H54 (cell line): ENCODE measurements around the gene ARL6IP6.
"Not testable (repeated sequence)": the region's sequence is repeated elsewhere in the genome, so short reads cannot be mapped to it uniquely, and the experiment has no call there.

Experiments
- DNase-seq: peaks from one replicate; pipeline ENCODE4 v3.0.0; 2011; ENCODE audit warnings: low spot score, mixed read lengths; ENCODE audit not compliant: insufficient read length
- FAIRE-seq: peaks from 3 replicates; lab custom pipeline; 2011; peaks lifted over from hg19 to GRCh38; lab: Jason Lieb, UNC
- POLR2A ChIP-seq: IDR thresholded peaks from 2 replicates; pipeline ENCODE4 v1.6.1; 2011; ENCODE audit warnings: low read depth, mild to moderate bottlenecking, low read length

ARL6IP6 gene

DNA sequence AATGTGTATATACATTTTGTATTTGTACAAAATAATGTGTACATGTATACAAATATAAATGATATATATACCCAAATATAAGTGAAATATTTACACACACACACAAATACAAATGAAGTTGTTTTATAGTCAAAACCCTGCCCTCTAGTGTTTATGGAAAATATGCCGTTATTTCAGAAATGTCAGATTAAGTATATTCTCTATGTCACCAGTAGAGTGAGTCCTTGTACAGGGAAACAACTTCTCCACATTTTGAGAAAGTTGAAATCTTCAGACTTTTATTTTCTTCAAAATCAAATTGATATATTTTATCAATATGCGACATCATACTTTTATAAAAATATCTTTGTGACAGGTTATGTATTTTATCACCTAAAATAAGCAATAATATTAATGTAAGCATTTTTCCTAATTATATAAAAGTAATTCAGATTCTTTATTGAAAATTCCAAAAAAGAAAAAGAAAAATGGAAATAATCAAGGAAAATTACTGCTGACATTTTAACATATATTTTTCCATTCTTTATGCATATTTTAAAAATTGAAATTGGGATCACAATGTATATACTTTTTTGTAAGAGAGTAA lies 22.4 kb downstream of the ARL6IP6 start:
- DNase-seq (no peak), FAIRE-seq (no peak)
- no peak for TF ChIP-seq POLR2A

- no peak for TF ChIP-seq POLR2A
- no peak for DNase-seq
- FAIRE-seq = no peak
Observed at GRCh38 chr2:152743002-152743401, 24.6 kb downstream of the ARL6IP6 start.

GRCh38 chr2:152747751-152748150 lies 29.3 kb downstream of the ARL6IP6 start:
- not testable (repeated sequence) for FAIRE-seq, DNase-seq

DNA sequence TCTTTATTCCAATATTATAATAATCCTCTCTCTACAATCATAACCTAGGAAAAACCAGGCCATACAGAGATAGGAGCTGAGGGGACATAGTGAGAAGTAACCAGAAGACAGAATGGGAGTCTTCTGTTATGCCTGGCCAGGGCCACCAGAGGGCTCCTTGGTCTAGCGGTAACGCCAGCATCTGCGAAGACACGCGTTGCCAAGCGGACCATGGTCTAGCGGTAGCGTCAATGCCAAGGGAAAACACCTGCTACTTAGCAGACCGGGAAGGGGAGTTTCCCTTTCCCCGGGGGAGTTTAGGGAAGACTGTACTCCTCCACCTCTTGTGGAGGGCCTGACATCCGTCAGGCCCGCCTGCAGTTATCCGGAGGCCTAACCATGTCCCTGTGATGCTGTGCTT lies 36.6 kb downstream of the ARL6IP6 start:
- no peak for TF ChIP-seq POLR2A
- DNase-seq (no peak), FAIRE-seq (no peak)

- TF ChIP-seq POLR2A = no peak
- FAIRE-seq (no peak), DNase-seq (no peak)
Observed at GRCh38 chr2:152759290-152760072, 41.1 kb downstream of the ARL6IP6 start.

DNA sequence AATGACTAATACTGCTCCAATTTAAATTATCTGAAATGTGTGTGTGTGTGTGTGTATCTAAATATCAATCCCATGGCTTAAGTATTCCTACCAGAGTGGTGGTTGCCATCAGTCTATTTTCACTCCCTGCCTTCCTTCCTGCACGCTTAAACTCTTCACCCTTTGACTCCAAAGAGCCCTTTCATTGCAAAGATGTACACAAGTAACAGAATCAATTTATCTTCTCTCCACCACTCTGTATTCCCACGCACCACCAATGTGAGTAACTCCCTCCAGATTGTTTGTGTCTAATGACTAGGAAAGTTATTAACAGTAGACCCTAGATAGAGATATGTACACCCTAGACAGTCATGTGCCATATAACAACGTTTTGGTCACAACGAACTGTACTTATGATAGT lies 42.8 kb downstream of the ARL6IP6 start:
- FAIRE-seq = no peak
- TF ChIP-seq POLR2A = no peak
- DNase-seq = no peak

DNA sequence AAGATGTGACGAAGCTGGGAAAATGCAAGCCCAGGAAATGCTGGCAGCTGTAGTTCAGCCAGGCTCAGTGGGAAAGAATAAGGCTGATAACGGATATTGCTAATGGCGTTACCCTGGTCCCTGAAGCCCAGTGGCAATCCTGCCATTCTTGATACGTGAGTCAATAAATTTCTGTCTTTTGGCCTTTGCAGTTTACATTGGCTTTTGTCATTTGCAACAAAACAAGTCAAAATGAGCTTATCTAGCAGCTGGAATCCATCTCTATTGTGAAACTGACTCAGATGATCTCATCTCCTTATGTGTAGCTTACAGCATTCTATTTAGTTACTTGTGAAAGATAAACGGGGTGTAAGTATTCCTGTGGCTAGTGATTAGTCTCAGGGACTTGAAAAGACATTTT lies 43.8 kb downstream of the ARL6IP6 start:
- DNase-seq (no peak), FAIRE-seq (no peak)
- no peak for TF ChIP-seq POLR2A

DNA sequence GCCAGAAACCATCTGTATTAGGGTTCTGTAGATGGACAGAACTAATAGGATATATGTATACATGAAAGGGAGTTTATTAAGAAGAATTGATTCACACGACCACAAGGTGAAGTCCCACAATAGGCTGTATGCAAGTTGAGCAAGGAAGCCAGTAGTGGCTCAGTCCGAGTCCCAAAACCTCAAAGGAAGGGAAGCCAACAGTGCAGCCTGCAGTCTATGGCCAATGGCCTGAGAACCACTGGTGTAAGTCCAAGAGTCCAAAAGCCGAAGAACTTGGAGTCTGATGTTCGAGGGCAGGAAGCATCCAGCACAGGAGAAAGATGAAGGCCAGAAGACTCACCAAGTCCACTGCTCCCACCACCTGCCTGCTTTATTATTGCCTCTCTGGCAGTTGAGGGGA lies 44.8 kb downstream of the ARL6IP6 start:
- not testable (repeated sequence) for FAIRE-seq, DNase-seq

DNA sequence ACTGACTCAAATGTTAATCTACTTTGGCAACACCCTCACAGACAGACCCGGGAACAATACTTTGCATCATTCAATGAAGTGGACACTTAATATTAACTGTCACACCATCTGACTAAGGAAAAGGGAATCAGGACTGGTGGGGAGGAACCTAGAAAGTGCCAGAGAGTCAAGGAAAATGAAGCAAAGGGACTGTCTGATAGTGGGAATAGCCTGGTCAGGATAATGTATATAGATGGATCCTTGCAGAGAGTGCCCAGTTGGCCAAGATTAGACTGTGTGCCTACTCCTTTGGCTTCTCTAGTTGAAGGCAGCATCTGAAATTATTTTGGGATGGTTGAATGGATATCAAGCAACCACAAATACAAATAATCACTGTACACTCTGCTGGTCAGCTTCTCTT lies 45.2 kb downstream of the ARL6IP6 start:
- no peak for FAIRE-seq
- DNase-seq = no peak
- no peak for TF ChIP-seq POLR2A

GRCh38 chr2:152766928-152767327 lies 48.5 kb downstream of the ARL6IP6 start:
- FAIRE-seq (no peak), DNase-seq (no peak)
- no peak for TF ChIP-seq POLR2A

- FAIRE-seq = no peak
Observed at GRCh38 chr2:152781175-152781574, 62.8 kb downstream of the ARL6IP6 start.

GRCh38 chr2:152782171-152782570 lies 63.8 kb downstream of the ARL6IP6 start:
- FAIRE-seq = no peak
- DNase-seq = no peak
- TF ChIP-seq POLR2A = no peak

More at GRCh38 chr2:152781175-152781574, 62.8 kb downstream of the ARL6IP6 start:
- no peak for DNase-seq
- TF ChIP-seq POLR2A = no peak

DNA sequence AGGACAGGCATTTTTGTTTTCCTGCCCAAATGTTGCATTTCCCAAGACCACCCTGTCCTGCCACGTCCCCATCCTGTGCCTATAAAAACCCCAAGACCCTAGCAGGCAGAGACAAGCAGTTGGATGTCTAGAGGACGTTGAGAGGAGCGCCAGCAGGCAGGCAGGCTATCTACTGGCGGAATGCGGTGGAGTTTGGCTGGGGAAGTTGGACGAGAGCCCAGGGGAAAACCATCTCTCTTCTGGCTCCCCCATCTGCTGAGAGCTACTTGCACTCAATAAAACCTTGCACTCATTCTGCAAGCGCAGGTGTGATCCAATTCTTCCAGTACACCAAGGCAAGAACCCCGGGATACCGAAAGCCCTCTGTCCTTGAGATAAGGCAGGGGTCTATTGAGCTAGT lies 72.5 kb downstream of the ARL6IP6 start:
- no peak for FAIRE-seq
- no peak for TF ChIP-seq POLR2A
- no peak for DNase-seq

DNA sequence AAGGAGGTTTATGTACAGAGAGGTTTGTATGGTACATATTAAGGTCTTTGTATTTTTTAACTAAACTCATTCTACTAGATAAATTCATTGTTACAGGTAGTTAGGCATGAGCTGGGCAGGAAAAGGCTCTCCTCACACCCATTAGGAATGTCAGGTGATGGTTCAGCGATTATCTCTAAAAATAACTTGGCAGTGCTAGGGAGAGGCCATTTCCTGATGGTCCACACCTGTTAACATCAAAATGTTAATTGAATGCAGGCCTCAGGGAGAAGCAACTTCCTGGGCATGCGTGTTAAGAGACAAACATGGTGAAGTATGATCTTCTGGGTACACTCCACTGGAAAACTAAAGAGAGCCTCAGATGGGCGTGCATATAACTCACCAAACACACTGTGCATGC lies 73.6 kb downstream of the ARL6IP6 start:
- TF ChIP-seq POLR2A = no peak
- FAIRE-seq = no peak
- no peak for DNase-seq

DNA sequence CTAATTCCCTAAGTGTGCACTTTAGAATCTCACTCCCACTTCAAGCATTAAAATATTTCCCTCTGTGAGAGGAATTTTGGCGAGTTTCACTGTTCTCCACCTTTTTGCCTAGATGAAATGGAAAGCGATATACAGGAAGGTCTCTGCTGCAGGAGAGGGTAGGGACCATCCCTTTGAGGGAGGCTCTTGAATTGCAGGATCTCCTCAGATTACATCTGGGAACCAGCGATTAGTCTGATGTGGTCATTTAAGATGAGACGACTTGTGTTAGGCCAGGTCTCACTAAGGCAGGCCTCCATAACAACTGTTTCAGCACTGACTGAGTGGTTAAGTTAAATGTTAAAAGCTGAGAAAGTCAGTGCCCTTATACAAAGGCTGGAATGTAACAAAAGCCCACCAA lies 74.6 kb downstream of the ARL6IP6 start:
- DNase-seq (no peak), FAIRE-seq (no peak)
- TF ChIP-seq POLR2A = no peak

- TF ChIP-seq POLR2A = no peak
- no peak for FAIRE-seq
- no peak for DNase-seq
Observed at GRCh38 chr2:152796941-152797340, 78.5 kb downstream of the ARL6IP6 start.
